ENCODE data around the gene HSD11B1. TPM values are rescaled to one million over a fixed set of nuclear protein-coding genes. Genes with fewer than 3 reads are reported as not detected.

The HSD11B1 gene
- total and polyA plus RNA-seq, 2 donors (not counting 1 experiment from before 2014, with no cell fraction given), result 7.1 to 31.5 TPM

GRCh38 chr1:209710093-209710492 is 5.4 kb downstream of the HSD11B1 start:
- Histone ChIP-seq H3K4me1 (ENCODE audit: control insufficient read depth, extremely low read depth, insufficient read depth, low read length) (peaks cover 2% of the 10 kb centered on the region), H3K4me2 (ENCODE audit: extremely low read depth, insufficient read depth, low read length) (no peak overlapping the region), H3K36me3 (ENCODE audit: control insufficient read depth, insufficient read depth, low read length) (no peaks in the 10 kb centered on the region), H3K27me3 (ENCODE audit: control insufficient read depth, insufficient read depth, low read length) (no peaks in the 10 kb centered on the region), H3K9me3 (ENCODE audit: control insufficient read depth, insufficient read depth, low read depth, low read length) (no peaks in the 10 kb centered on the region), H3K9ac (ENCODE audit: insufficient read depth, low read length) (no peak overlapping the region), H4K20me1 (ENCODE audit: control insufficient read depth, extremely low read depth, insufficient read depth, low read length) (no peaks in the 10 kb centered on the region), H3K27ac (ENCODE audit: insufficient read depth, low read length) (no peak overlapping the region), H3K4me3 (replicated peaks in 1 of 4; ENCODE audit: control extremely low read depth in 1 of 4, insufficient read depth in 1 of 4, low read depth in 3 of 4, low read length in 4 of 4) (no peak overlapping the region), H2AFZ (ENCODE audit: low read length) (no peak overlapping the region), H3K79me2 (ENCODE audit: control insufficient read depth, insufficient read depth, low read length) (no peaks in the 10 kb centered on the region)
- DNase-seq (ENCODE audit: low read depth in 2 of 2), result no peak
- no peak for TF ChIP-seq CTCF (conservative IDR thresholded peaks at IDR 0.05 in 1 of 2, IDR thresholded peaks at IDR 0.05 in 1 of 2; ENCODE audit: low read depth in 1 of 2, low read length in 2 of 2)
- no peak for TF ChIP-seq EZH2 (IDR thresholded peaks at IDR 0.05; ENCODE audit: low read length, missing control alignments)

GRCh38 chr1:209710847-209711246 is 6.2 kb downstream of the HSD11B1 start:
- H3K9me3 ChIP-seq (ENCODE audit: control insufficient read depth, insufficient read depth, low read depth, low read length), result no peaks in the 10 kb centered on the region
- H3K79me2 ChIP-seq (ENCODE audit: control insufficient read depth, insufficient read depth, low read length), result no peaks in the 10 kb centered on the region
- no peak overlapping the region for H3K4me3 ChIP-seq (replicated peaks in 1 of 4; ENCODE audit: control extremely low read depth in 1 of 4, insufficient read depth in 1 of 4, low read depth in 3 of 4, low read length in 4 of 4)
- no peak overlapping the region for H2AFZ ChIP-seq (ENCODE audit: low read length)
- no peaks in the 10 kb centered on the region for H3K36me3 ChIP-seq (ENCODE audit: control insufficient read depth, insufficient read depth, low read length)
- TF ChIP-seq EZH2 (IDR thresholded peaks at IDR 0.05; ENCODE audit: low read length, missing control alignments), result no peak
- no peaks in the 10 kb centered on the region for H4K20me1 ChIP-seq (ENCODE audit: control insufficient read depth, extremely low read depth, insufficient read depth, low read length)
- DNase-seq (ENCODE audit: low read depth in 2 of 2), result no peak
- no peak overlapping the region for H3K4me2 ChIP-seq (ENCODE audit: extremely low read depth, insufficient read depth, low read length)
- no peak overlapping the region for H3K9ac ChIP-seq (ENCODE audit: insufficient read depth, low read length)
- no peaks in the 10 kb centered on the region for H3K27me3 ChIP-seq (ENCODE audit: control insufficient read depth, insufficient read depth, low read length)
- H3K27ac ChIP-seq (ENCODE audit: insufficient read depth, low read length), result no peak overlapping the region
- peaks cover 2% of the 10 kb centered on the region for H3K4me1 ChIP-seq (ENCODE audit: control insufficient read depth, extremely low read depth, insufficient read depth, low read length)

GRCh38 chr1:209714338-209714737 is 9.7 kb downstream of the HSD11B1 start:
- Histone ChIP-seq H3K4me3 (replicated peaks in 1 of 4; ENCODE audit: control extremely low read depth in 1 of 4, insufficient read depth in 1 of 4, low read depth in 3 of 4, low read length in 4 of 4) (no peak overlapping the region), H4K20me1 (ENCODE audit: control insufficient read depth, extremely low read depth, insufficient read depth, low read length) (no peaks in the 10 kb centered on the region), H3K4me2 (ENCODE audit: extremely low read depth, insufficient read depth, low read length) (no peak overlapping the region), H3K27ac (ENCODE audit: insufficient read depth, low read length) (no peak overlapping the region), H3K36me3 (ENCODE audit: control insufficient read depth, insufficient read depth, low read length) (no peaks in the 10 kb centered on the region), H3K9me3 (ENCODE audit: control insufficient read depth, insufficient read depth, low read depth, low read length) (no peaks in the 10 kb centered on the region), H3K4me1 (ENCODE audit: control insufficient read depth, extremely low read depth, insufficient read depth, low read length) (no peaks in the 10 kb centered on the region), H3K27me3 (ENCODE audit: control insufficient read depth, insufficient read depth, low read length) (no peaks in the 10 kb centered on the region), H3K9ac (ENCODE audit: insufficient read depth, low read length) (no peak overlapping the region), H2AFZ (ENCODE audit: low read length) (no peak overlapping the region), H3K79me2 (ENCODE audit: control insufficient read depth, insufficient read depth, low read length) (no peaks in the 10 kb centered on the region)
- DNase-seq (ENCODE audit: low read depth in 2 of 2), result no peak
- TF ChIP-seq CTCF (conservative IDR thresholded peaks at IDR 0.05 in 1 of 2, IDR thresholded peaks at IDR 0.05 in 1 of 2; ENCODE audit: low read depth in 1 of 2, low read length in 2 of 2) (no peak), EZH2 (IDR thresholded peaks at IDR 0.05; ENCODE audit: low read length, missing control alignments) (no peak)
